Natural killer cell treated with Interleukin-12 subunit alpha and Interleukin-12 subunit beta and Interleukin-15 and Interleukin-18, amount 100 ng/mL, for 72 hours (primary cell): ENCODE data around the gene PLA2G4A. TPM values are rescaled to one million over a fixed set of nuclear protein-coding genes. Genes with fewer than 3 reads are reported as not detected.

ENCODE experiments used
- ATAC-seq, 2 donors: fragments of 150-1000 bp; cut with Tn5 transposase in 1 of 2; sonication (Bioruptor Pico), chemical (Tn5 transposase) in 1 of 2; 2 replicates each; pipeline ENCODE4 v1.10.0; 2021
- DNase-seq: peaks from one replicate; pipeline ENCODE4 v3.0.0; 2022; ENCODE audit warnings: low spot score
- H3K27ac Mint-ChIP-seq, 2 donors: 1 replicate in 1 of 2; 2 replicates in 1 of 2; pipeline ENCODE4 v1.8.0; 2022; ENCODE audit warnings: mixed read lengths in 2 of 2, mild to moderate bottlenecking in 1 of 2, moderate library complexity in 1 of 2
- H3K27me3 Mint-ChIP-seq, 2 donors: 1 replicate in 1 of 2; 2 replicates in 1 of 2; pipeline ENCODE4 v1.8.0; 2022; ENCODE audit warnings: mixed read lengths in 2 of 2
- H3K36me3 Mint-ChIP-seq: one replicate; pipeline ENCODE4 v1.8.0; 2022; ENCODE audit warnings: mixed read lengths
- H3K4me1 Mint-ChIP-seq, 2 donors: 1 replicate in 1 of 2; 2 replicates in 1 of 2; pipeline ENCODE4 v1.8.0; 2022; ENCODE audit warnings: low read depth in 2 of 2, mixed read lengths in 2 of 2, mild to moderate bottlenecking in 1 of 2
- H3K4me3 Mint-ChIP-seq: one replicate; pipeline ENCODE4 v1.8.0; 2022; ENCODE audit warnings: mixed read lengths
- H3K9me3 Mint-ChIP-seq: 2 replicates; pipeline ENCODE4 v1.8.0; 2022; ENCODE audit warnings: mixed read lengths
- total RNA-seq, 2 donors: library from RNA; stranded (reverse); gene quantifications; one replicate each; pipeline ENCODE4 v1.2.3, GENCODE V29; 2022

Gene PLA2G4A
- total RNA-seq, 2 donors from 2014 or later = 0.45 to 1.2 TPM

DNA sequence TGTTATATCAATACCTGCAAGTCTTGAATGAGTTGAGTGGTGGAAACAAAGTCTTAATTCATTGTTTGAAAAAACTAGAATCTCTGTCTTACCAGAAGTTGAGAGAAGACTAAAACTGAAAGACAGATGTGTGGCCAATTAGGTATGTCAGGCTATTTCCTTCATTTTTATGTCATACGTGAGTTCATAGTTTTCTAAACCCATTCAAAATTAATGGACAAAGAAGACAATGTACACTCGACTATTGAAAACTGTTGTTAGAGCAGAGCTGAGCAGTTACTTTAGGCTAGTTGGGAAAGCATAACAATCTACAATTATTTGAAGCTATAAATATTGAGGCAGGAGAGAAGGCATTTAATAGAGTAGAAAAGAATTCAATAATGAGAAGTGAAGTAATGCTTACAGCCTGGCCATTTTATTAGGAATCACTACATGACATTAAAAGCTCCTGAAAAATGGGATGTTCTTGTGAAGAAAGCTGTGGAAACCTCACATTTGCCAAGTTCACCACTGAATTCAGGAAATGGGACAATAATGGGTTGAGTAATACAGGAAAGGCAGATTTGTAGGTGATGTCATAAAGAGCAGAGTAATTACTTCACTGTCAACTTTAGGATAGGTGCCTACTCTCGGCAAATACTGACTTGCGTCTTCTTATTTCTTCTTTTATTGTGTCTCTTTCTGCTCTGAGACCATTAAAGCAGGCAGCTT, 204.4 kb downstream of the PLA2G4A start:
- H3K9me3 Mint-ChIP-seq = peaks cover 4% of the 10 kb centered on the region
- no peaks in the 10 kb centered on the region for H3K27me3 Mint-ChIP-seq
- ATAC-seq (no peak), DNase-seq (no peak)
- no peaks in the 10 kb centered on the region for H3K4me1 Mint-ChIP-seq
- no peak overlapping the region for H3K4me3 Mint-ChIP-seq
- H3K27ac Mint-ChIP-seq = no peak overlapping the region
- peaks cover 12% of the 10 kb centered on the region for H3K36me3 Mint-ChIP-seq

DNA sequence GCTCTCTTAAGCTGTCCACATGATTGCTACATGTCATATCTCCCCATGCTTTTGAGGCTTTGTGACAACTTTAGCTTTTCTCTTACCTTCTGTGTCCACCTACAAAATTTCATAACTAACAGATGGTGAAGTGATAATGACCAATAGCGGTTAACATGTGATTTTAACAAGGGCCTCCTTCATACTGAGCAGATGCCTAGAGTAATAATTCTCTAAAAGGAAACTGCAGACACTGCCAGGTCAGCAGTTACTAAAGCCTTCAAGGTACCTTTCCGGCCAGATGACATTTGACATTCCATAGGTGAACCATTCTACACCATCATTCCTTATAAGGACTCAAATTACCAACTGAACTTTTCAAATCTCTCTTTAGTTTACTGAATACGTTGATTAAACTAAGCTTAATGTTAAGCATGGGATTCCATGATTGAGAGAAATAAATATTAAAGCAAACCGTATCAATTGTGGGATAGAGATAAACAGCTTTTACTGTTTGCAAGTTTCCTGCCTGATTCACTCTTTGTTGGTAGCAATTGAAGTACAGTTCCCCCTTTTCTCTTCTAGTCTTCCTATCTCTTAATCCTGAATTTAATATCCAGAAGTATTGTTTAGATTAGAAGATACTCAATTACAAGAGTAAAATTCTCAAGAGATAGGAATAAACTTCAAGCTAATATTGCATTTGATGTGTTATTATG, 205.1 kb downstream of the PLA2G4A start:
- Mint-ChIP-seq H3K4me1 (no peaks in the 10 kb centered on the region), H3K27me3 (no peaks in the 10 kb centered on the region), H3K27ac (no peak overlapping the region), H3K9me3 (no peaks in the 10 kb centered on the region), H3K36me3 (peaks cover 7% of the 10 kb centered on the region), H3K4me3 (no peak overlapping the region)
- DNase-seq = no peak
- ATAC-seq = no peak

GRCh38 chr1:187034501-187034900, 205.8 kb downstream of the PLA2G4A start:
- Mint-ChIP-seq H3K4me3 (no peak overlapping the region), H3K9me3 (no peaks in the 10 kb centered on the region), H3K4me1 (no peaks in the 10 kb centered on the region), H3K27me3 (no peaks in the 10 kb centered on the region), H3K27ac (no peak overlapping the region), H3K36me3 (peaks cover under 1% of the 10 kb centered on the region)
- ATAC-seq (no peak), DNase-seq (no peak)

DNA sequence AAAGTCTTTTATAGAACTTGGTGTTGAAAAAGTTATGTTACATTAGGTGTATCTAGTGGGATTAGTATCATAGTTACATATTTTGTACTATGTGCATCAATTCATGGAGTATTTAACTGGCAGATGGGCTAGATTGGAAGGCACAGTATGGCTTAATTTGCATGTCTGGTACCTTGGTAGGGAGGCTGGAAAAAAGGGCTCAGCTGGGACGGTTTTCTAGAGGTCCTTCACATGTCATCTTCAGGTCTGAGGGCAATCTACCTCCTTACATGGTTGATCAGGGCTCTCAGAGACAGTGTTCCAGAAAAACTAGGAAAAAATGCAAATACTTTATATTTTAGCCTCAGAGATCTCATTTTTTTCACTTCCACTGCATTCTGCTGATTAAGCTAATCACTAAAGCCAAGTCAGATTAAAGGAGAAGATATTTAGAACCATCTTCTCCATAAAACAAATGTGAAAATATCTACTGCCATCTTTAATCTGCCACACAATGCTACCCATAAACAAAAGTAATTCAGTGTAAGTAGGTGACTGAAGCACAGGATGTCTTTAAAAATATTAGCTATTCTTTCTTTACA, 209.3 kb downstream of the PLA2G4A start:
- Mint-ChIP-seq H3K27me3 (no peaks in the 10 kb centered on the region), H3K4me1 (no peaks in the 10 kb centered on the region), H3K9me3 (no peaks in the 10 kb centered on the region), H3K36me3 (no peaks in the 10 kb centered on the region), H3K27ac (no peak overlapping the region), H3K4me3 (no peak overlapping the region)
- DNase-seq (no peak), ATAC-seq (no peak)

Other genes with a start within 250 kb of the PLA2G4A start
- 1 to 10 TPM; 1.8 to 3.8 TPM for gene PTGS2, start 148.5 kb upstream of the PLA2G4A start, total RNA-seq